ENCODE data around the gene CYP2C8. TPM values are rescaled to one million over a fixed set of nuclear protein-coding genes. Genes with fewer than 3 reads are reported as not detected.

The CYP2C8 gene
- total RNA-seq, 4 donors from 2014 or later, result 0.75 to 49.0 (median 3.2) TPM

DNA sequence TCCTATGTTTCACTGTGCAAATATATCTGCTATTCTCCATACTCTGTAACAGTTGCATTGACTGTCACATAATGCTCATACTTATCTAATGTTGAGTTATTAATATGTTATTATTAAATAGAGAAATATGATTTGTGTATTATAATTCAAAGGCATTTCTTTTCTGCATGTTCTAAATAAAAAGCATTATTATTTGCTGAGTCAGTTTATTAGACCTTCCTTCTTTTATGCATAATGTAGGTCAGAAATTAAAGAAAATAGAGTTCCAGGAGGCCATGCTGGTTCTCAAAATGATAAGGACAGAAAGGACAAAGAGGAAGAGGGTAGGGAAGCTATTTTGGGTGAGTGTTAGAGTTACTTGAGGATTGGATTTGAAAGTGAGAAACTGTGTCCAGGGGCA lies 80.1 kb downstream of the CYP2C8 start:
- DNase-seq, result no peak
- intact Hi-C loops (cut with DNase I; ENCODE audit: low total_unique reads), result no loop called here
- H3K27me3 ChIP-seq, result no peaks in the 10 kb centered on the region

More for the DNA sequence above, 80.1 kb downstream of the CYP2C8 start:
- TF ChIP-seq, protein P1, sequence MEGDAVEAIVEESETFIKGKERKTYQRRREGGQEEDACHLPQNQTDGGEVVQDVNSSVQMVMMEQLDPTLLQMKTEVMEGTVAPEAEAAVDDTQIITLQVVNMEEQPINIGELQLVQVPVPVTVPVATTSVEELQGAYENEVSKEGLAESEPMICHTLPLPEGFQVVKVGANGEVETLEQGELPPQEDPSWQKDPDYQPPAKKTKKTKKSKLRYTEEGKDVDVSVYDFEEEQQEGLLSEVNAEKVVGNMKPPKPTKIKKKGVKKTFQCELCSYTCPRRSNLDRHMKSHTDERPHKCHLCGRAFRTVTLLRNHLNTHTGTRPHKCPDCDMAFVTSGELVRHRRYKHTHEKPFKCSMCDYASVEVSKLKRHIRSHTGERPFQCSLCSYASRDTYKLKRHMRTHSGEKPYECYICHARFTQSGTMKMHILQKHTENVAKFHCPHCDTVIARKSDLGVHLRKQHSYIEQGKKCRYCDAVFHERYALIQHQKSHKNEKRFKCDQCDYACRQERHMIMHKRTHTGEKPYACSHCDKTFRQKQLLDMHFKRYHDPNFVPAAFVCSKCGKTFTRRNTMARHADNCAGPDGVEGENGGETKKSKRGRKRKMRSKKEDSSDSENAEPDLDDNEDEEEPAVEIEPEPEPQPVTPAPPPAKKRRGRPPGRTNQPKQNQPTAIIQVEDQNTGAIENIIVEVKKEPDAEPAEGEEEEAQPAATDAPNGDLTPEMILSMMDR (IDR thresholded peaks at IDR 0.05), result no peak
- TF ChIP-seq EP300 (IDR thresholded peaks at IDR 0.05; ENCODE audit: low read depth), result no peak
- Histone ChIP-seq H3K36me3 (no peaks in the 10 kb centered on the region), H3K4me1 (no peaks in the 10 kb centered on the region), H3K4me3 (no peak overlapping the region), H3K27ac (no peak overlapping the region), H3K9me3 (peaks cover 8% of the 10 kb centered on the region in 2 donors)
- in situ Hi-C loops (cut with MboI; ENCODE audit: low pct_ligation_motif_present in 1 of 4, low pct_unique_long_range_greater_than_20kb in 1 of 4, low sequenced_read_pairs in 3 of 4), result no loop called here

Small RNA genes within 50 kb of the gene (small RNA-seq; reads per million reads assigned to genes)
- 0 reads per million in 4 donors for gene CYP2C60P

Other genes starting within 250 kb of the CYP2C8 start
- 10 to 100 TPM in 3 of 4 donors, 1 to 10 TPM in 1; 7.4 to 19.8 (median 13.8) TPM for gene CYP2C9, start 130.8 kb downstream of the CYP2C8 start, total RNA-seq
- not detected for gene ACSM6, start 124.7 kb upstream of the CYP2C8 start, total RNA-seq
- gene PDLIM1, start 221.5 kb upstream of the CYP2C8 start, total RNA-seq, result 100 to 1,000 TPM; 201 to 259 (median 225) TPM

Data from transverse colon (tissue), 4 donors.